SW480 (cell line): Measurements from ENCODE around the gene RNF141.

Source experiments
- DNase-seq: peaks from one replicate; pipeline ENCODE4 v3.0.0-alpha.2; 2016; ENCODE audit warnings: low spot score

Gene RNF141

GRCh38 chr11:10480026-10480425 lies 61.0 kb downstream of the RNF141 start:
- no peak for DNase-seq

- no peak for DNase-seq
These were observed 62.1 kb downstream of the RNF141 start for GRCh38 chr11:10478574-10479550.

GRCh38 chr11:10478066-10478465 lies 62.9 kb downstream of the RNF141 start:
- DNase-seq: no peak

- DNase-seq: no peak
These were observed 63.3 kb downstream of the RNF141 start for GRCh38 chr11:10477690-10478046.

GRCh38 chr11:10476927-10477689 lies 63.9 kb downstream of the RNF141 start:
- DNase-seq: no peak

GRCh38 chr11:10476342-10476741 lies 64.6 kb downstream of the RNF141 start:
- no peak for DNase-seq

- DNase-seq: no peak
These were observed 66.4 kb downstream of the RNF141 start for GRCh38 chr11:10474551-10474950.

- DNase-seq: no peak
These were observed 67.6 kb downstream of the RNF141 start for GRCh38 chr11:10473371-10473770.

- no peak for DNase-seq
These were observed 78.2 kb downstream of the RNF141 start for GRCh38 chr11:10462746-10463300.
